GM21367 (cell line): ENCODE data around the gene ZBP1.

Experiments
- ATAC-seq: cut with Tn5 transposase; IDR thresholded peaks from one replicate; pipeline ENCODE4 v1.9.1; 2021; ENCODE audit not compliant: unreplicated experiment

Gene ZBP1

DNA sequence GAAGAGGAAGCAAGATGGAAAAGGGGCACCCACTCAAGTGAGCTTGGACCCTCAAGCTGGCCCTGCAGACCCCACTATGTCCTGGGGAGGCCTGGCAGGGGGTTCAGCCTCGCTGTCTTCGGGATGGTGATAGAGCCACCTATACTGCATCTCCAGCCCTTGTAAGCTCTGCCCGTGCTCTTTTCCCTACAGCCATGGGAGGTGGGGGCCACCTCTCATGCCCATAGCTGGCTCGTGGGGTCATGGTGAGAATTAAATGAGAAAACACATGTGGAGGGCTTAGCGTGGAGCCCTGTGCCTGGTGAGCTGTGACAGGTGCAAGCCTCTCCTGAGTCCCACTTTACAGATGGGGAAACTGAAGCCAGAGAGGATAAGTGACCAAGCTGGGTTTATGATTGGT is 31.6 kb downstream of the ZBP1 start:
- no peak for ATAC-seq

DNA sequence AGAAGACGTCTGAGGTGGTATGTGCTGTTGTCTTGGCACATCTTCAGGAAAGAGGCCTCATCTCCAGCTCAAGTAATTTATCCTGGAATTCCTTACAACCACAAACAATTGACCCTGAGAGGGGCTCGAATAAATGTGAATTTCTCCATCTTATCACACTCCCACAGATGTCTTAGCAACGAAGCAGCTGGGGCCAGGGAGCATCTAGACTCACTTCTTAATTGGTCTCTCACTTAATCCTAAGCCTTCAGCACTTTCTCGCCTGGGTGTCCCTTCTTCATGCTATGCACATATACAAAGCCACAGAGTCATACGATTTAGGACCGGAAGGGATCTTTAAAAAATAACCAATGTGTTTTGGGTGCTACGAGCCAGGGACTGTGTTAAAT is 32.2 kb downstream of the ZBP1 start:
- ATAC-seq: no peak

DNA sequence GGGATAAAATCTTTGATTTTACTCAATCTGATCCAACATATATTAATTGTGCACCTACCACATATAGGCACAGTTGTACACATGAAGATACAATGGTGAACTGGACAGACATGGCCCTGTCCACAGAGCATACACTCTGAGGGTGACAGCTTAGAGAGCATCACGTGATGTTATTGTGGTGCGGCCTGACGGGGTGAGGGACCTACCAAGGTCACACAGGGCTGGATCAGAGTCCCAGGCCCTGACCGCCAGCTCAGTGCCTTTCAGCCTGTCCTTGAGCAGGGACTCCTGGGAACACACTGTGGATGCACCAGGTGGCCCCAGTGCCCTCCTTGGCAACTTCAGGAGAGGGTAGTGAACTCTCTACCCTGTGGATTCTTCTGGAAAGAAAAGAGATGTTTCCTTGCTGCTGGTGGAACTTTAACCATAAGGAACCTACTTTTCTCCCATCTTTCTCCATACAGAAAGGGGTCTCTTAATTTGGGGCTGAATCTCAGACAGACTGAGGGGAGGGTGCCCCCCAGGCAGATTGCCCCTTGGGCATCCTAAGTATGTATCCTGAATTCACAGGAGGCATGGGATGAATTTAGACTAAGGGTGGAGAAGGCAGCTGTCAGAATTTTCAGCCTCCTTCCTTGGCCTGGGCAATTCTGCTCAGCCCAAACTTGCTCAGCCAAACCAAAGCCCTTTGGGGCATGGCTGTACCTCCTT is 32.8 kb downstream of the ZBP1 start:
- no peak for ATAC-seq

DNA sequence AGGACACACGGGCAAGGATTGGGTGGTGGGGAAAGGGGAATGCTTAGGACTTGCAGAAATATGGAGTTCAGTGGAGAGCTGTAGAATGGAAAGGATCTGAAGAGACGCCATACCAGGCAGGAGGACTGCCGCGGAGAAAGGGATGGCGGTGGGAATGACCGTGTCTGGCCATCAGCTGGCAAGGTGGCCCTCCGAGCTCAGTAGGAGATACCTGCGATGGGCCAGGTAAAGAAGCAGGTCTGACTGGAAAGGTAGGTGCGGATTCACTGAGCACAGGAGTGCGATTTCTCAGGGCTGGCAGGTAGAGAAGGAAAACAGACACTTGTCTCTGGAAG is 33.3 kb downstream of the ZBP1 start:
- no peak for ATAC-seq

DNA sequence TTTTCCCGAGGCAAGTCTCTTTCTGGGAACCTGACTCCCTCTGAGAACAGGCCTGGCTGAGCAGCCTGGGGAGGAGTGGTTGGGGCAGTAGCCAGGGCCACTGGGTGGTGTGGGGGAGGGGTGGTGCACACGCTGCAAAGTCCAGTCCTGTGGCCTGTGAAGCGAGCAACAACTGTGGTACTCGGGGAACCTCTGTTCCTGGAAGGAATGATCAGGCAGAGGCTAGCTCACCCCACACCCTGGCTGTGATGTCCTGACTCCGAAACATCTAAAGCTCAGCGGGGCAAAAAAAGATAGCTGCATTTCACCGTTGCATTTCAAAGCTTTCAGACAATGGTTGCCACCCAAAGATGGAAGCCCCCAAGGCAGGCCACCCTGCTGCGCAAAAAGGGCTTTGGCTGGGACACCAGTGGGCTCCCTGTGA is 33.8 kb downstream of the ZBP1 start:
- ATAC-seq: no peak

DNA sequence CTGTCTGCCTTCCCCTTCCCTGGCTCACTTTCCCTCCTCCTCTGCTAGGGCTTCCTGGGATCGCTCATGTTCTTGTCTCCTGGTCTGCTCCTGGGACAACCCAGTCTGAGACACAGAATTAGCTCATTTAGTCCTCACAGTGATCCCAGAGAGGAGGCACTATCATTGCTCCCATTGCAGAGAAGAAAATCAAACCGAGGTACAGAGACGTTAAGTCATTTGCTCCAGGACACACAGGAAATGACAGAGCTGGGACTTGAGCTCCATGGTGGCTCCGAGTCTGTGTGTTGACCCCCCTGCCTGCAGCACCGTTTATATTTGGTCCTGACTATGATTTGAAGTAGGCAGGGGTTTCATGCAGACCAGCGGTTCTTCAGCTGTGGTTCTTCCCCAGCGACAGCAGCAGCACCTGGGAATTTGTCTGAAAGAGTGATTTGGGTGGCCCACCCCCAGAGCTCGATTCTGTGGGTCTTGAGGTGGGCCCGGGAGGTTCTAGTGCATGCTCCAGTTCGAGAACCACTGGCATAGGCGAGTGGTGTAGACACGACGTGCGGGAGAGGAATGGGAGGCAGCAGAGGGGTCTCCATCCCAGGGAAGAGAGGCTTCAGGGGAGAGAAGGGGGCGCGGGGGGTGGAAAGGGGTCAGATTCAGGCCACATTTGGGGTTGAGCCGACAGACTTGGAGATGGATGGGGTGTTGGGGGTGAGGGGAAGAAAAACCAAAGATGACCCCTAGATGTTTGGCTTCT is 34.6 kb downstream of the ZBP1 start:
- no peak for ATAC-seq

DNA sequence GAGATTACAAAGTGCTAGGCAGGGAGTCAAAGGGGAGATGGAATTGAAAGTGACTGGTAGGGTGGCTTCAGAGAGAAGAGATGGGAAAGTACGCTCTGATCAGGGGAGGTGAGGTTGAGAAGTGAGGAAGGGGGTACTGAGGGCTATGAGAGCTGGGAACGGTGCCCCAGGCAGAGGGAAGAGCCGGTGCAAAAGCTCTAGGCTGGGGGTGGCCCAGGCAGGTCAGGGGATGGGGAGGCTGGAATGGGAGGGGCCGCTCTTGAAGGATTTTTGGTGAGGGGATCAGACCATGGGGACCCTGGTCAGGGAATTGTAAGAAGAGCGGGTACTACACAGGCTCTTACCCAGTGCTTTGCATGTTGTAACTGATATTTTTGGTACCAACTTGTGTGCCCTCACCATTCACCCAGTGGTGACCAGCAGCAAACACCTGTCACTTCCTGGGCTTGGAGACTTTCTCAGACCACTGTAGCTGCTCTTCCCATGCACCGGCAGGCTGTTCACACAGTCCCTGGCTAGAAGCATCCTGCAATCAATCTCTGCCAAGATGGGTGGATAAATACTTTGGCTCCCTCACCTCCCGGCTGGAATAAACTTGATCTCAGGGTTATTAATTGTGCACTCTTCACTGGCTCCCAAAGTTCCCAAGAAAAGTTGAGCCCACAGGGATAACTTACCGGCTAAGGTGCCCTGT is 35.3 kb downstream of the ZBP1 start:
- no peak for ATAC-seq

DNA sequence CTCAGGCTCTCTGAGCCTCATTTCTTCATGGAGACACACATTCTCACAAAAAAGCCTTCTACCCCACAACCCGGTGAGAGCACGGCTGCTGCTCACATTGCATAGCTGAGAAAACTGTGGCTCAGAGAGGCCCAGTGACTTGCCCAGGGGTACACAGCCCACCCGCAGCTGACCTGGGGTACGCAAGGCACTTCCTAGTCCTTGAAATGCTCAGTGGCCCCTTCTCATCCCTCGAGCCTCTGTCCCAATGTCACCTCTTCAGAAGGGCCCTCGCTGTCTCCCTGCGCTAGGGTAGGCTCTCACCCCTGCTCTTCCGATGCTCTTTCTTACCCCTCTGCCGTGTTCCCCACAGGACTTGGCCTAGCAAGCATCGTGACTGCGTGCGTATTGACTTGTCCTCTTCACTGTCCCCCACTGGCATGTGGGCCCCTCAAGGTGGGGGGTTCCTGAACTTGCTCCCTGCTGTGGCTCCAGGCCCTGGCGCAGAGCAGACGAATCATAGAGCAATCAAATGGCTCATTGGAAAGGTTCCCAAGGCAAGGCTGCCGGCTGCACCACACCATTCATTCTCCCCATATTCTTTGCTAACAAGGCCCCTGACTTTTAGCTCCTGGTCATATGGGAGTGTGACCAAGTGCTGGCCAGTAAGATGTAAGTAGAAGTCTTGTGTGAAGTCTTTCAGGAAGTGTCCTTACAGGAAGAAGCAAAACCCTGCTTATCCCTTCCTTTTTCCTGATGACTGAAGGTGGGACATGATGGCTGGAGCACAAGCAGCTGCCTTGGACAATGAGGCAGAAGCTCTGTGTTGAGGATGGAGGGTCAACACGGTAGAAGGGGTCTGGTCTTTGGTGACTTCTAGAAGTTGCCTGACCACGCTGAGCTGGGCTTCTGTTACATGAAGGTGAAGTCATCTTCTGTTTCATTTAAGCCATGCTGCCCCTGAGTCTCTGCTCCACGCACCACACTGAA is 36.7 kb downstream of the ZBP1 start:
- no peak for ATAC-seq

DNA sequence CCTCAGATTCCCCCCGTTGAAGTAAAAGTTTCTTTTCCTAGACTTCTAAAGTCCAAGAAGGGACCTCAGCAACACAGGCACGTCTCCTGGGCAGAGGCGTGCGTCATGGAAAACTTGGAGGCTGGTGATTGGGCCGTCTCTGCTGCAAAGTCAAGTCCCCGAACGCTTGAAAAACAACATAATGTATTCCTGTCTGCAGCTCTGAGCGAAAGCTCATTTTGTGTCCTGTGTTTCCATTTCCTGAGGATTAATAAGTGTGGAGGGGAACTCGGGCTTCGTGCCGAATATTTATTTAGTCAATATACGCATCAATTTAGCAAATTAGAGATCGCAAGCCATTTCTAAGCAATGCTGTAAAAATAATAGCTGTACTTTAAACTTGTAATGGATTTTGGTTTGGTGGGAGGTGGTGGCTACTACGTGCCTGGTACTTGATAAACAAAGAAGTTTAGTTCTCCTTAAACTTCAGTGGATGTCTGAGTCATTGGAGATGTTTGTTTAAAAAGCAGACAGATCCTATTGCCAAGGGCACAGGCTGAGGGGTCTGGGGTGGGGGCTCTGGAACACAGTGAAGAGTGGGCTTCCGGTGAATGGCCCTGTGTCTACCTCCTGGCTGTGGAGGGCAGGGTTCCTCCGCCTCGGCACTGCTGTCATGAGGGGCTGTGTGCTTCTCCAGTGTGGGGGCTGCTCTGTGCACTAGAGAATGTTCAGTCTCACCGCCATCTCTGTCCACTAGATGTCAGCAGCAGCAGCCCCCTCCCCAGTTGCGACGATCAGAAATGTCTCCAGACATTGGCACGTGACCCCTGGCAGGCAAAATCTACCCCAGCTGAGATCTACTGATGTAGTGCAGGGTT is 37.6 kb downstream of the ZBP1 start:
- ATAC-seq: no peak

DNA sequence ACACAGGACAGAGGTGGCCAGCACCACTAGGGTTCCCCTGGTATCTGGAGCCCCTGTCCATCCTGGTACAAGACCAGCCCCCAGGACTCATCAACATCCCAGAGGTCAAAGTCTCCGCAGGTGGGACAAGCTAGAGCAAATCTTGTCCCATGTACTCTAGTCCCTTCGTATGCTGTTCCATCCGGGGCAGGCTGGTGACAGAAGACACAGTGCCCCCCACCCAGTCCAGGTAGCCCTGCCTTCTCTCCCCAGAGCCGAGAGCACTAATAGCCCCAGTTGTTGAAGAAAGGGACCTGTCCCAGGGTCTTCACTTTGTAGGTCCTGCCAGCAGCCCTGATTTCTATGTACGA is 38.2 kb downstream of the ZBP1 start:
- no peak for ATAC-seq

DNA sequence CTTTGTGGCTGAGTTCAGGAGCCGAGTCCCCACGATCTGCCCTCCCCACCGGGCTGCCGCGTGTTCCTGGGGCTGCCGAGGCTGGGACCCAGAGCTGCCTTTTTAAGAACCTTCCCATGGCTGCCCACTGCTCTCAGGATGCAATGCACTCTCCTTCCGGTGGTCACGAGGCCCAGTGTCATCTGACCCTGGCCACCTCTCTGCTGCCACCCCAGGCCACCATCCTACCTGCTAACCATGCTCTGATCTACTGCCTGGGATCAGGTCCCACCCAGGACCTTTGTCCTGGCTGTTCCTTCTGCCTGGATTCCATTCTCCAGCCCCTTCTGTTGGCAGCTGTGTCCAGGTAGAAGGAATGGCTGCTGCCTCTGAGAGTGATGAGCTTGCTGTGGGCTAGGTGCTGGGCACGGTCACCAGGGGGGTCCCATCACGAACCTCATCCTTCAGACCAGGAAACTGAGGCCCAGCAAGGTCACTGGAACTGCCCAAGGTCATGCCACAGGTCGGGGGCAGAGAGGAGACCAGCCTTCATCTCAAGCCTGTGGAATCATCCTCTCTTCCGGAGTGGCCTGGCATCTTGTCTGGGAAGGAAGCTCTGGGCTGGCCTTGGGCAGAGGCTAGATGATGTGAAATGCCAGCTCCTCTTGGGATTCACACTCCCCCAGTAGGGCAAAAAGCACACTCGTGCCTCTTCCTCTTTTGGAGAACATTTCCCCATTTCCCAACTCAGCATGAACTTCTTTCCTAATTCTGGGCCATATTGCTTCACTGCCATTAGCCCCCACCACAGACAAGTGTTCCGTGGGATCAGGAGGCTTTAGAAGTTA is 38.8 kb downstream of the ZBP1 start:
- no peak for ATAC-seq

DNA sequence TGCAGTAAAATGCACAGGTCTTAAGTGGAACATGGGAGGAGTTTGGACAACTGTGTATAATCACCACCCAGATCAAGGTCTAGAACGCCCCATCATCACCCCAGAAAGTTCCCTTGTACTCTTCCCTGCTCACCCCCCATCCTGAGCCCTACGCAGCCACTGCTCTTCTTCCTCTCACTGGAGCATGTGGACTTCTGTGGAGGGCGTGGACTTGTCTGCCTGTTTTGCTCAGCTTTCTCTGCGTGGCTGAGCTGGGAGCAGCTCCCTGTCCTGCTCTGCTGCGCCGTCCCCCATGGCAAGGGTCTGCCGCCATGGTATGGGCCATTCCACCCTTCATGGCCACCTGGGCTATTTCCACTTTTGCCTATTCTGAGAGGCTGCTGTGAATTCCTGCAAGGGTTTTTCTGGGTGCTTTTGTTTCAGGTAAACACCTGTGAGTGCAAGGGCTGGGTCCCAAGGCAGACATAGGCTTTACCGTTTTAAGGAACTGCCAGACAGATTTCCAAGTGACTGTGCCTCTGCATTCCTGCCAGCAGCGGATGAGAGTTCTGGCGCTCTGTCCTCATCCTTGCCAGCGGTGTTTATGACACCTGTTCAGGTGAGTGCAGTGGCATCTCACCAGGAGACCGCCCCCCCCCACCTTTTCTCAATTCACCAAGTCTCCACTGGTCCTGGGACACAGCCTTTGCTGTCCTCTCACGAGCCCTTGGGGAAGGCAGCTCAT is 39.6 kb downstream of the ZBP1 start:
- ATAC-seq: no peak

DNA sequence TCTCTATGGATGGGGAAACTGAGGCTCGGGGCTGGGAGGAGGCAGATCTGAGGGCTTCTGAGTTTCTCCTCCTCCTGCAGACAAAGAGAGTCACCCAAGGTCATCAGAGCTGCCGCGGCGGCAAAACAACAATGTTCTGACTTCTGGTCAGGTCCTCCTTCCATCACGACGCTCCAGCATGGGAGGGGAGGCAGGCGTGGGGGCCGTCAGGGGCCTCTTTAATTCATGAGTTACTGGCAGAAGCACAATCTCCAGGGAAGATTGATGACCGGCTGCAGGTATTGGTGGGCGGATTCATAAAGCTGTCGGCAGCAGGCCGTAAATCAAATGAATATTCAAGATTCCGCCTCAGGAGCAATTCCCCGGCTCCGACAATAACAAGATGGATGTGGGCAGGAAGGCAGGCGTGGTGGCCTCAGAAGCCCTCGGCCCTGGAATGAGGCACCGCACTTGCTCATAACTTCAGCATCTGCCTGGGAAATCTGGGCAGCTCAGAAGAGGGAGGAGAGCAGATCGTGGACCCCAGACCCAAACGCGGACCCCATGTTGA is 40.3 kb downstream of the ZBP1 start:
- ATAC-seq: no peak

DNA sequence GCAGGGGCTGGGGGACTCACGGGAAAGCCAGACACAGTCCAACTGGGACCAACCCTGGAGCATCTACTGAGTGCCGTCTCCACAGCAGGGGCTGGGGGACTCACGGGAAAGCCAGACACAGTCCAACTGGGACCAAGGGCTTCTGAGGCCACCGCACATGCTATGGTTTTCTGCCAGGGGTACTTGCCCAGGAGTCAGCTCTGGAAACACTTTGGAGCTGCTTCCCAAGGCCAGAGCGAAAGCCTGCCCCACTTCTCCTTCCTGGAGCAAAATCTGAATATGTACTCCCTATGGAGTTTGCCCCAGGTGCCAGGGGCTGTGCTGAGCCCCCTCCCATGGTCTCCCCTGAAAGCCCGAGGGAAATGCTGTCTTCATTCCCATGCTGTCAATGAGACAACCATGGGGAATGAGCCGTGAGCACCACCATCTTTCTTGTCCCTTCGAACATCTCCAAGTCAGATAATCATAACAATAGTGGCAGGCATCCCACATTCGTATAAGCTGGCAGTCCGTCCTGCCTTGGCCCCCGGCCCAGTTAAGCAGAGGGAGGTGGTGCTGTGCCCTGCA is 40.8 kb downstream of the ZBP1 start:
- ATAC-seq: no peak

DNA sequence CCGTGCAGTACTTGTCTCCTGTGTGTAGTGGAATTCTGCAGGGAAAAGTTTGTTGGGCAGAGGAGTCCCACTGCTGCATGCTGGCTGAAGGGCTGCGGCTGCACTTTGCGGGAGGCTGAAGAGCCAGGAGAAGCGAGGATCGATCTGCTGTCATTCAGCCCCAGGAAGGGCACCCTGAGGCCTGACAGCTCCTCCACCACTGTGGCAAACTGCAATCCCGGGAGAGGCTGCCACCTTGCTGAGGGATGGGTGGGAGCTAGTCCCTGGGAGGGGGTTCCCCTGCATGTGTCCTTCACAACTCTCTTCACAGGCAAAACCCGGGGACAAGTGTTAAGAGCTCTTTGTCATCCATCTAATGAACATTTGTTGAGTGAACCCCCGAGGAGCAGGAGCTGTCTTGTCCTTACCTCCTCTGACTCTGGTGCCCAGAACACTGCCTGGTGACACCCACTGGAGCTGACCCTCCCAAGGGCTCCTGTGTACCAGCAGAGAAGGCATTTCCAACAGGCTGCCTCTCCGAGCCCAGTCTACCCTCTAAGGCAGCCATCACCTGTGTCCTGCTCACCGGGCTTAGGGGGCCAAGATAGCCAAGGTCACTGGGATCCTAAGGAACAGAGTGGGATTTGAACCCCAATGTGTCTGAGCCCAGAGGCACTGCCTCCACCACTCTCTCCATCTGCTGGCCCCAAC is 41.6 kb downstream of the ZBP1 start:
- no peak for ATAC-seq

DNA sequence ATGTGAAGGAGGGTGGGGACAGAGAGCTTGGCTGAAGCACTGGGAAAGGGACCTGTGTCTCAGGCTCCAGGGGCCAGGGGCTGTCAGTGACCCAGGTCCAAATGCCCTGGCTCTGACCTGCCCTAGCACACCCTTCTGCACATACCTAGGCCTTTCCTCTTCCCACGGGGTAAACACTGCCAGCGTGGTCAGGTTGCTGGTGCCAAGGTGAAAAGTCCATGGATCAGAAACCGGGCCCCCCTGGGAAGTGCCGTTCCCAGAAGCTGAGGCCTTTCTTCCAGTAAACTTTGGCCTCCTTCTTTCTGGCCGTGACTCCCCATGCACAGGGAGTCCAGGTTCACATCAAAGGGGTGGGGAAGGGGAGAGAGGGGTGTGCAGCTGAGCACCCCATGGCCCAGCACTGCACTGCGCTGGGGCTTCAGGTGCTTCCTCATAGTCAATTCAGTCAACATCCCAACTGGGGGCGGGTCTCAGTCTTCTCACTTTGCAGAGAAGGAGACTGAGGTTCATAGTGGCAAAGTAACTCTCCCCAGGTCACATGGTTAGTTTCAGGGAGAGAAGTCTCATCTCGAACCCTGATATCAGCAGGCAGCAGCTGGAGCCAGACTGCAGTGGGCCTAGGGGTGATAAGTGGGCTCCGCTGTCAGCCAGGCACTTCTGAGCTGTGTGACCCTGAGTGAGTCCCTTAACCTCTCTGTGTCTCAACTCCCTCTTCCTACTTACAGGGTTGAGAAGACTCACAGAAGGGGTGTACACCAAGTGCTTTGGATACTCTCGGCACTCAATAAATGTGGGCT is 42.3 kb downstream of the ZBP1 start:
- ATAC-seq: no peak
